NCI-H2107 treated with DMSO at 0.1 percent for 48 hours (cell line): ENCODE measurements around the gene SLC38A11.
"Not testable (repeated sequence)": the region's sequence is repeated elsewhere in the genome, so short reads cannot be mapped to it uniquely, and the experiment has no call there.

Source experiments
- DNase-seq: peaks from one replicate; lab custom pipeline; 2025; ENCODE audit not compliant: unreplicated experiment; lab: John Stamatoyannopoulos, UW

SLC38A11 gene

GRCh38 chr2:164881524-164881923, 73.8 kb downstream of the SLC38A11 start:
- no peak for DNase-seq

GRCh38 chr2:164879901-164880535, 75.3 kb downstream of the SLC38A11 start:
- DNase-seq = no peak

- no peak for DNase-seq
Observed at GRCh38 chr2:164877927-164878326, 77.4 kb downstream of the SLC38A11 start.

- DNase-seq = no peak
Observed at GRCh38 chr2:164877169-164877568, 78.2 kb downstream of the SLC38A11 start.

- no peak for DNase-seq
Observed at GRCh38 chr2:164875334-164876205, 79.8 kb downstream of the SLC38A11 start.

- no peak for DNase-seq
Observed at GRCh38 chr2:164873210-164873908, 82.0 kb downstream of the SLC38A11 start.

- no peak for DNase-seq
Observed at GRCh38 chr2:164871404-164871803, 83.9 kb downstream of the SLC38A11 start.

GRCh38 chr2:164869420-164869772, 85.9 kb downstream of the SLC38A11 start:
- DNase-seq = no peak

GRCh38 chr2:164868563-164869419, 86.5 kb downstream of the SLC38A11 start:
- no peak for DNase-seq

GRCh38 chr2:164867779-164868397, 87.4 kb downstream of the SLC38A11 start:
- DNase-seq = no peak

GRCh38 chr2:164866381-164866780, 88.9 kb downstream of the SLC38A11 start:
- DNase-seq = not testable (repeated sequence)

- no peak for DNase-seq
Observed at GRCh38 chr2:164860694-164861042, 94.7 kb downstream of the SLC38A11 start.

GRCh38 chr2:164859906-164860693, 95.2 kb downstream of the SLC38A11 start:
- not testable (repeated sequence) for DNase-seq

GRCh38 chr2:164859251-164859818, 96.0 kb downstream of the SLC38A11 start:
- DNase-seq = no peak

- no peak for DNase-seq
Observed at GRCh38 chr2:164852086-164852485, 103.2 kb downstream of the SLC38A11 start.

GRCh38 chr2:164850235-164850634, 105.1 kb downstream of the SLC38A11 start:
- no peak for DNase-seq

GRCh38 chr2:164849506-164849905, 105.8 kb downstream of the SLC38A11 start:
- no peak for DNase-seq

- DNase-seq = no peak
Observed at GRCh38 chr2:164847981-164848741, 107.2 kb downstream of the SLC38A11 start.

- no peak for DNase-seq
Observed at GRCh38 chr2:164847291-164847690, 108.0 kb downstream of the SLC38A11 start.
